SK-N-SH (cell line): ENCODE measurements around the gene NCAM2.

Experiments
- EZH2phosphoT487 ChIP-seq: fragments of 200-600 bp; sonication (generic); IDR thresholded peaks from 2 replicates; pipeline ENCODE4 v1.6.1; 2017; ENCODE audit warnings: low read depth, mixed run types, mild to moderate bottlenecking, antibody characterized with exemption, moderate library complexity, borderline replicate concordance
- FOXM1 ChIP-seq: IDR thresholded peaks from 2 replicates; pipeline ENCODE4 v1.4.0; 2012; ENCODE audit warnings: low read depth, mild to moderate bottlenecking
- NRF1 ChIP-seq: IDR thresholded peaks from 2 replicates; pipeline ENCODE4 v1.6.1; 2012; ENCODE audit warnings: low read depth, mild to moderate bottlenecking, low read length
- POLR2AphosphoS5 ChIP-seq: IDR thresholded peaks from 2 replicates; pipeline ENCODE4 v1.6.1; 2012; ENCODE audit warnings: low read depth, low read length
- YY1 ChIP-seq: IDR thresholded peaks from 2 replicates; pipeline ENCODE4 v1.4.0; 2012; ENCODE audit warnings: low read depth, mild to moderate bottlenecking
- TF ChIP-seq, protein P1 (sequence below): fragments of 200-600 bp; sonication (generic); IDR thresholded peaks from 2 replicates; pipeline ENCODE4 v1.6.1; 2017; ENCODE audit warnings: antibody characterized with exemption, mild to moderate bottlenecking, moderate library complexity
- TF ChIP-seq, protein P2 (sequence below): fragments of 150-350 bp; IDR thresholded peaks from 2 replicates; pipeline ENCODE4 v1.6.1; 2016; ENCODE audit warnings: mild to moderate bottlenecking, low read depth, low read length
- TF ChIP-seq, protein P3 (sequence below): IDR thresholded peaks from 2 replicates; pipeline ENCODE4 v1.4.0; 2012; ENCODE audit warnings: low read depth

DNA sequence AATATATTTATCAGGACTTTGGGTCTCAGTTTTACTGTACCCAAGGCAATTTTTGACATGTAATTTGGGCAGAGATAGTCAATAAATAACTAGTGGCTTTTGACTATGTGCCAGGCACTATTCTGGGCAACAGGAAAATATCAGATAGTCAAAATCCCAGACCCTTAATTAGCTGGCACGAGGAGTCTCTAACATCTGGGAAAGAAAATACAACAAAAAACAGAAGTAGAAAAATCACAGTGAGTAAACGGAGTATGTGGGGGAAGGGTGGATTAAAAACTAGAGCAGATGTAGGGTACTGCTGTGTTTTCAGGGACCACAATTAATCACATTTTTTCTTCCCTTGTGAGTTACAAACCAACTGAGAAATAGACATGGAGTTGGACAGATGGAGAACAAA, 217.8 kb downstream of the NCAM2 start:
- TF ChIP-seq, protein P1, sequence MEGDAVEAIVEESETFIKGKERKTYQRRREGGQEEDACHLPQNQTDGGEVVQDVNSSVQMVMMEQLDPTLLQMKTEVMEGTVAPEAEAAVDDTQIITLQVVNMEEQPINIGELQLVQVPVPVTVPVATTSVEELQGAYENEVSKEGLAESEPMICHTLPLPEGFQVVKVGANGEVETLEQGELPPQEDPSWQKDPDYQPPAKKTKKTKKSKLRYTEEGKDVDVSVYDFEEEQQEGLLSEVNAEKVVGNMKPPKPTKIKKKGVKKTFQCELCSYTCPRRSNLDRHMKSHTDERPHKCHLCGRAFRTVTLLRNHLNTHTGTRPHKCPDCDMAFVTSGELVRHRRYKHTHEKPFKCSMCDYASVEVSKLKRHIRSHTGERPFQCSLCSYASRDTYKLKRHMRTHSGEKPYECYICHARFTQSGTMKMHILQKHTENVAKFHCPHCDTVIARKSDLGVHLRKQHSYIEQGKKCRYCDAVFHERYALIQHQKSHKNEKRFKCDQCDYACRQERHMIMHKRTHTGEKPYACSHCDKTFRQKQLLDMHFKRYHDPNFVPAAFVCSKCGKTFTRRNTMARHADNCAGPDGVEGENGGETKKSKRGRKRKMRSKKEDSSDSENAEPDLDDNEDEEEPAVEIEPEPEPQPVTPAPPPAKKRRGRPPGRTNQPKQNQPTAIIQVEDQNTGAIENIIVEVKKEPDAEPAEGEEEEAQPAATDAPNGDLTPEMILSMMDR = no peak
- no peak for TF ChIP-seq EZH2phosphoT487
- TF ChIP-seq FOXM1 = no peak
- TF ChIP-seq, protein P2, sequence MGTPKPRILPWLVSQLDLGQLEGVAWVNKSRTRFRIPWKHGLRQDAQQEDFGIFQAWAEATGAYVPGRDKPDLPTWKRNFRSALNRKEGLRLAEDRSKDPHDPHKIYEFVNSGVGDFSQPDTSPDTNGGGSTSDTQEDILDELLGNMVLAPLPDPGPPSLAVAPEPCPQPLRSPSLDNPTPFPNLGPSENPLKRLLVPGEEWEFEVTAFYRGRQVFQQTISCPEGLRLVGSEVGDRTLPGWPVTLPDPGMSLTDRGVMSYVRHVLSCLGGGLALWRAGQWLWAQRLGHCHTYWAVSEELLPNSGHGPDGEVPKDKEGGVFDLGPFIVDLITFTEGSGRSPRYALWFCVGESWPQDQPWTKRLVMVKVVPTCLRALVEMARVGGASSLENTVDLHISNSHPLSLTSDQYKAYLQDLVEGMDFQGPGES = no peak
- TF ChIP-seq POLR2AphosphoS5 = no peak
- TF ChIP-seq YY1 = no peak
- no peak for TF ChIP-seq NRF1
- TF ChIP-seq, protein P3, sequence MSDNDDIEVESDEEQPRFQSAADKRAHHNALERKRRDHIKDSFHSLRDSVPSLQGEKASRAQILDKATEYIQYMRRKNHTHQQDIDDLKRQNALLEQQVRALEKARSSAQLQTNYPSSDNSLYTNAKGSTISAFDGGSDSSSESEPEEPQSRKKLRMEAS = no peak
